Heart left ventricle (tissue), 16 donors: ENCODE measurements around the gene DAPK2. TPM values are rescaled to one million over a fixed set of nuclear protein-coding genes. Genes with fewer than 3 reads are reported as not detected.

Experiments used
- ATAC-seq, 4 donors: fragments of 200-7000 bp; cut with Tn5 transposase; one replicate each; pipeline ENCODE4 v1.9.1; 2020 to 2022; ENCODE audit warnings: moderate library complexity in 4 of 4, mild to moderate bottlenecking in 3 of 4, moderate number of reproducible peaks in 1 of 4
- DNase-seq, 5 donors: peaks; one replicate each; pipeline ENCODE4 v3.0.0-alpha.2; 2020
- H3K27ac ChIP-seq, 12 donors: fragments of 200-600 bp; sonication (generic) in 4 of 12; one replicate each; pipeline versions ENCODE4 v1.5.0 to v1.8.0; 2016 to 2022; ENCODE audit warnings: mild to moderate bottlenecking in 2 of 12
- H3K27me3 ChIP-seq, 9 donors: fragments of 200-600 bp; sonication (generic) in 2 of 9; one replicate each; pipeline versions ENCODE4 v1.5.1 to v1.8.0; 2016 to 2022; ENCODE audit warnings: mild to moderate bottlenecking in 3 of 9
- H3K36me3 ChIP-seq, 9 donors: fragments of 200-600 bp; sonication (generic) in 2 of 9; one replicate each; pipeline versions ENCODE4 v1.5.0 to v1.8.0; 2018 to 2022; ENCODE audit warnings: mild to moderate bottlenecking in 2 of 9
- H3K4me1 ChIP-seq, 12 donors: fragments of 200-600 bp; sonication (generic) in 4 of 12; one replicate each; pipeline versions ENCODE4 v1.5.0 to v1.8.0; 2016 to 2022; ENCODE audit warnings: mild to moderate bottlenecking in 3 of 12
- H3K4me3 ChIP-seq, 12 donors: fragments of 200-600 bp; sonication (generic) in 4 of 12; one replicate each; pipeline versions ENCODE4 v1.5.0 to v1.8.0; 2017 to 2022; ENCODE audit warnings: mild to moderate bottlenecking in 9 of 12, moderate library complexity in 4 of 12
- H3K9me3 ChIP-seq, 12 donors: fragments of 200-600 bp; sonication (generic) in 4 of 12; one replicate each; pipeline versions ENCODE4 v1.5.0 to v1.8.0; 2016 to 2022; ENCODE audit warnings: mild to moderate bottlenecking in 1 of 12
- CTCF ChIP-seq, 12 donors: fragments of 200-600 bp; sonication (generic) in 4 of 12; IDR thresholded peaks; one replicate each; pipeline versions ENCODE4 v1.5.0 to v1.8.0; 2018 to 2022; ENCODE audit warnings: antibody characterized with exemption in 12 of 12, mild to moderate bottlenecking in 5 of 12
- POLR2A ChIP-seq, 2 donors: fragments of 450-650 bp; IDR thresholded peaks; one replicate each; pipeline ENCODE4 v1.6.1; 2017; ENCODE audit warnings: antibody characterized with exemption in 2 of 2, mild to moderate bottlenecking in 2 of 2, moderate library complexity in 2 of 2
- WGBS, 4 donors: extraction: QIAGEN DNeasy Blood & Tissue Kit in 2 of 4; methylation state at CpG; one replicate each; pipeline versions ENCODE4 v1.1.5 to v1.1.7; 2013 to 2018; 5-methylcytosine and 5-hydroxymethylcytosine counted together
- intact Hi-C, 10 donors: fragments of 100-400 bp; cut with DNase I; formaldehyde crosslinking; loops; one replicate each; pipeline versions ENCODE4 v1.11.1 to v1.14.2; 2022
- polyA plus RNA-seq, 2 donors: library from polyadenylated mRNA; stranded (reverse); fragments of 200-250 nt; gene quantifications; one replicate each; pipeline ENCODE4 v1.2.3, GENCODE V29; 2013
- total RNA-seq, 9 donors: library from RNA; depleted of rRNA in 2 of 9; stranded (reverse); fragments of >200 nt in 2 of 9; fragmentation: NEBNext Ultra II Directional in 3 of 9; extraction: Animal tissue kit (Norgen Biotek cat#: 25700) in 3 of 9; gene quantifications; one replicate each; pipeline versions ENCODE4 v1.1.0 to v1.2.4, GENCODE V29; 2016 to 2023
- donor health status: ischemic (EF 13 %, LVEDD 7.1; RV severe dilation, severe dysfunction).
- donor health status: healthy with polysubstance abuse.
- donor health status: DM: no; HTN: yes; CAD: no.
- donor health status: DM: no; HTN: no; CAD: no.
- donor health status: ischemic (EF 25% LVEDD 6.9; RV normal size, moderate dysfunction).
- donor health status: ischemic (EF 25% LVEDD 5.7; RV mildly dilated, moderate dysfunction).
- donor health status: healthy.
- donor health status: DM: yes; HTN: yes; CAD: no.
- donor health status: ischemic (EF 35%, LVEDD 5.7; RV mildly dilated, moderate dysfunction).
- donor health status: nonischemic (EF 11% LVEDD 7.7; RV severe dilation, severe dysfunction).
- donor health status: DM: yes; HTN: yes; CAD: no.
- donor health status: PGD.
- donor health status: ischemic (EF 29% LVEDD 5.4; RV normal size, mild dysfunction).
- donor health status: nonischemic (EF 23%, LVEDD 6.1; RV moderate dilation, normal function).

The DAPK2 gene
- total and polyA plus RNA-seq, 11 donors, result 20.4 to 56.2 (median 26.4) TPM

GRCh38 chr15:63917588-63918316 lies 128.5 kb downstream of the DAPK2 start:
- no peak for TF ChIP-seq CTCF (IDR thresholded peaks at IDR 0.05)
- TF ChIP-seq POLR2A (IDR thresholded peaks at IDR 0.05), result no peak
- ATAC-seq, result peak in 1 of 4 donors; percentile 18

GRCh38 chr15:63915873-63916771 lies 130.2 kb downstream of the DAPK2 start:
- TF ChIP-seq CTCF (IDR thresholded peaks at IDR 0.05) (peak in 11 of 12 donors; percentile 9 to 47 (median 33)), POLR2A (IDR thresholded peaks at IDR 0.05) (no peak)
- no peak overlapping the region for H3K4me3 ChIP-seq
- H3K9me3 ChIP-seq, result no peaks in the 10 kb centered on the region
- WGBS, 4 donors, result 45 to 57% (median 53%) methylated on average over 9 of the region's 9 CpGs
- H3K27me3 ChIP-seq, result no peaks in the 10 kb centered on the region
- peak; percentile 15 to 61 (median 20) for ATAC-seq
- DNase-seq, result no peak
- intact Hi-C loops, result loop anchor here in 6 of 10 donors (5.0 to 10.0 kb wide), 2 partner anchors 129 to 131 kb away; partner anchors contain the start of gene DAPK2 (in 6 of the 6)
- H3K27ac ChIP-seq, result peak overlapping the region in 8 of 12 donors; percentile 35 to 84 (median 71)
- peaks cover 0 to 46% (median 19%) of the 10 kb centered on the region in 12 donors for H3K4me1 ChIP-seq
- peaks cover 0 to 15% (median 0%) of the 10 kb centered on the region in 9 donors for H3K36me3 ChIP-seq

More at GRCh38 chr15:63917588-63918316, 128.5 kb downstream of the DAPK2 start:
- Histone ChIP-seq H3K27ac (peak overlapping the region in 3 of 12 donors; percentile 9 to 70 (median 23)), H3K9me3 (no peaks in the 10 kb centered on the region), H3K36me3 (peaks cover 0 to 26% (median 5%) of the 10 kb centered on the region in 9 donors), H3K4me3 (no peak overlapping the region), H3K27me3 (no peaks in the 10 kb centered on the region), H3K4me1 (peaks cover 0 to 62% (median 21%) of the 10 kb centered on the region in 12 donors)
- peak in 1 of 5 donors; percentile 70 for DNase-seq
- intact Hi-C loops, result loop anchor here in 6 of 10 donors (5.0 to 10.0 kb wide), 2 partner anchors 127 to 130 kb away; partner anchors contain the start of gene DAPK2 (in 6 of the 6)
- WGBS, 4 donors, result 63 to 75% (median 72%) methylated on average over 8 of the region's 8 CpGs

- H3K36me3 ChIP-seq, result peaks cover 0 to 13% (median 0%) of the 10 kb centered on the region in 9 donors
- H3K27ac ChIP-seq, result peak overlapping the region in 9 of 12 donors; percentile 8 to 84 (median 70)
- peak in 3 of 5 donors; percentile 32 to 45 (median 35) for DNase-seq
- TF ChIP-seq CTCF (IDR thresholded peaks at IDR 0.05), result no peak
- no peaks in the 10 kb centered on the region for H3K9me3 ChIP-seq
- ATAC-seq, result peak; percentile 82 to 94 (median 90)
- 53 to 64% (median 55%) methylated on average over 3 of the region's 3 CpGs for WGBS, 4 donors
- intact Hi-C loops, result loop anchor here in 6 of 10 donors (5.0 to 10.0 kb wide), 2 partner anchors 129 to 132 kb away; partner anchors contain the start of gene DAPK2 (in 6 of the 6)
- H3K27me3 ChIP-seq, result no peaks in the 10 kb centered on the region
- H3K4me1 ChIP-seq, result peaks cover 0 to 44% (median 19%) of the 10 kb centered on the region in 12 donors
- no peak overlapping the region for H3K4me3 ChIP-seq
Measured at GRCh38 chr15:63915209-63915872, 130.9 kb downstream of the DAPK2 start.
